ENCODE data around the gene NR2F6.

The NR2F6 gene

GRCh38 chr19:17259118-17259780 lies 13.5 kb upstream of the NR2F6 start (continued):
- TF ChIP-seq ZBTB10 (tag by site-specific recombination; IDR thresholded peaks at IDR 0.05) (no peak), ATF2 (tag by site-specific recombination; IDR thresholded peaks at IDR 0.05; ENCODE audit: low read depth) (no peak), SP7 (tag by site-specific recombination; IDR thresholded peaks at IDR 0.05) (no peak), ZNF174 (tag by site-specific recombination; IDR thresholded peaks at IDR 0.05) (no peak)

GRCh38 chr19:17256130-17256529 lies 10.4 kb upstream of the NR2F6 start:
- Histone ChIP-seq H3K4me3 (ENCODE audit: low read depth, low read length) (no peak overlapping the region), H3K9me3 (ENCODE audit: control insufficient read depth, insufficient read depth, low read depth, low read length) (no peaks in the 10 kb centered on the region), H3K4me1 (ENCODE audit: control insufficient read depth, insufficient read depth, low read length) (no peaks in the 10 kb centered on the region), H3K27ac (ENCODE audit: extremely low read depth, low read depth, low read length) (no peak overlapping the region), H3K36me3 (ENCODE audit: control insufficient read depth in 2 of 2, insufficient read depth in 1 of 2, low read length in 2 of 2) (no peaks in the 10 kb centered on the region)
- TF ChIP-seq ZNF701 (tag by site-specific recombination; IDR thresholded peaks at IDR 0.05) (no peak), ZNF335 (tag by site-specific recombination; conservative IDR thresholded peaks at IDR 0.05) (0 out of 2 replicates have a peak, but pooled peaks have one; percentile 15), ZNF830 (tag by site-specific recombination; IDR thresholded peaks at IDR 0.05; ENCODE audit: low read depth) (no peak), ZNF660 (tag by site-specific recombination; IDR thresholded peaks at IDR 0.05) (no peak), PRDM10 (tag by site-specific recombination; IDR thresholded peaks at IDR 0.05) (no peak), ZNF621 (tag by site-specific recombination; IDR thresholded peaks at IDR 0.05) (no peak), BCL6B (tag by site-specific recombination; IDR thresholded peaks at IDR 0.05) (no peak), ZFP3 (tag by site-specific recombination; IDR thresholded peaks at IDR 0.05; ENCODE audit: low read depth) (peak; percentile 94), ZNF175 (tag by site-specific recombination; IDR thresholded peaks at IDR 0.05) (no peak), ZNF623 (tag by site-specific recombination; IDR thresholded peaks at IDR 0.05) (peak; percentile 32; the same call in 1 of the 2 replicates), ZEB2 (tag by site-specific recombination; IDR thresholded peaks at IDR 0.05) (no peak), ZNF521 (tag by site-specific recombination; IDR thresholded peaks at IDR 0.05) (no peak)
- ChIA-PET CTCF (interaction anchor here (0.6 to 0.8 kb wide), 3 partner anchors 9 to 479 kb away, joined by 3 to 5 read pairs (median 3); no protein-coding TSS in a partner anchor), POLR2A (interaction anchor here (1.9 kb wide), 1 partner anchor 11 kb away, joined by 5 read pairs; the partner anchor contains the start of gene BABAM1)

All from HEK293 (cell line).